ENCODE data around the gene PRICKLE1. TPM values are rescaled to one million over a fixed set of nuclear protein-coding genes. Genes with fewer than 3 reads are reported as not detected.

PRICKLE1 gene
- total RNA-seq, 2 donors from 2014 or later, result not detected

- H3K27me3 Mint-ChIP-seq, result no peaks in the 10 kb centered on the region
- H3K27ac Mint-ChIP-seq, result no peak overlapping the region
- no peak overlapping the region for H3K4me3 Mint-ChIP-seq
- ATAC-seq (no peak), DNase-seq (ENCODE audit: low spot score) (no peak)
- no peaks in the 10 kb centered on the region for H3K4me1 Mint-ChIP-seq (ENCODE audit: low read depth in 2 of 2)
- H3K9me3 Mint-ChIP-seq, result peaks cover 5% of the 10 kb centered on the region
- H3K36me3 Mint-ChIP-seq, result no peaks in the 10 kb centered on the region
Measured at GRCh38 chr12:42608196-42608825, 18.8 kb upstream of the PRICKLE1 start.

- Mint-ChIP-seq H3K36me3 (no peaks in the 10 kb centered on the region), H3K4me1 (ENCODE audit: low read depth in 2 of 2) (no peaks in the 10 kb centered on the region), H3K4me3 (no peak overlapping the region), H3K27me3 (no peaks in the 10 kb centered on the region), H3K27ac (no peak overlapping the region), H3K9me3 (peaks cover 5% of the 10 kb centered on the region)
- no peak for ATAC-seq
- no peak for DNase-seq (ENCODE audit: low spot score)
Measured at GRCh38 chr12:42607584-42608058, 18.1 kb upstream of the PRICKLE1 start.

GRCh38 chr12:42606471-42606870 lies 16.9 kb upstream of the PRICKLE1 start:
- no peak overlapping the region for H3K27ac Mint-ChIP-seq
- no peak for DNase-seq (ENCODE audit: low spot score)
- H3K4me1 Mint-ChIP-seq (ENCODE audit: low read depth in 2 of 2), result no peaks in the 10 kb centered on the region
- H3K27me3 Mint-ChIP-seq, result no peaks in the 10 kb centered on the region
- no peak for ATAC-seq
- no peaks in the 10 kb centered on the region for H3K36me3 Mint-ChIP-seq
- peaks cover 2% of the 10 kb centered on the region for H3K9me3 Mint-ChIP-seq
- no peak overlapping the region for H3K4me3 Mint-ChIP-seq

GRCh38 chr12:42605685-42606084 lies 16.1 kb upstream of the PRICKLE1 start:
- H3K27ac Mint-ChIP-seq, result no peak overlapping the region
- no peaks in the 10 kb centered on the region for H3K9me3 Mint-ChIP-seq
- DNase-seq (ENCODE audit: low spot score), result no peak
- H3K27me3 Mint-ChIP-seq, result no peaks in the 10 kb centered on the region
- H3K4me1 Mint-ChIP-seq (ENCODE audit: low read depth in 2 of 2), result no peaks in the 10 kb centered on the region
- no peak for ATAC-seq
- no peaks in the 10 kb centered on the region for H3K36me3 Mint-ChIP-seq
- no peak overlapping the region for H3K4me3 Mint-ChIP-seq

- H3K27ac Mint-ChIP-seq, result no peak overlapping the region
- no peak for DNase-seq (ENCODE audit: low spot score)
- no peaks in the 10 kb centered on the region for H3K27me3 Mint-ChIP-seq
- no peaks in the 10 kb centered on the region for H3K4me1 Mint-ChIP-seq (ENCODE audit: low read depth in 2 of 2)
- H3K9me3 Mint-ChIP-seq, result no peaks in the 10 kb centered on the region
- no peak for ATAC-seq
- no peaks in the 10 kb centered on the region for H3K36me3 Mint-ChIP-seq
- H3K4me3 Mint-ChIP-seq, result no peak overlapping the region
Measured at GRCh38 chr12:42603246-42603990, 13.9 kb upstream of the PRICKLE1 start.

- DNase-seq (ENCODE audit: low spot score) (no peak), ATAC-seq (no peak)
- no peak overlapping the region for H3K27ac Mint-ChIP-seq
- H3K4me1 Mint-ChIP-seq (ENCODE audit: low read depth in 2 of 2), result peaks cover 0 to 6% of the 10 kb centered on the region in 2 donors
- H3K4me3 Mint-ChIP-seq, result no peak overlapping the region
- peaks cover 31 to 34% of the 10 kb centered on the region in 2 donors for H3K27me3 Mint-ChIP-seq
- peaks cover 6% of the 10 kb centered on the region for H3K9me3 Mint-ChIP-seq
- H3K36me3 Mint-ChIP-seq, result peaks cover under 1% of the 10 kb centered on the region
Measured at GRCh38 chr12:42593874-42594273, 4.3 kb upstream of the PRICKLE1 start.

- Mint-ChIP-seq H3K27me3 (peaks cover 37 to 46% of the 10 kb centered on the region in 2 donors), H3K36me3 (peaks cover 6% of the 10 kb centered on the region), H3K4me1 (ENCODE audit: low read depth in 2 of 2) (peaks cover 0 to 9% of the 10 kb centered on the region in 2 donors), H3K4me3 (peak overlapping the region; percentile 41), H3K9me3 (peaks cover 2% of the 10 kb centered on the region), H3K27ac (no peak overlapping the region)
- DNase-seq (ENCODE audit: low spot score) (no peak), ATAC-seq (no peak)
Measured at GRCh38 chr12:42590330-42590934, 886 bp upstream of the PRICKLE1 start.

- DNase-seq (ENCODE audit: low spot score) (no peak), ATAC-seq (peak; percentile 26 to 34)
- H3K4me1 Mint-ChIP-seq (ENCODE audit: low read depth in 2 of 2), result peaks cover 0 to 9% of the 10 kb centered on the region in 2 donors
- H3K9me3 Mint-ChIP-seq, result no peaks in the 10 kb centered on the region
- H3K27me3 Mint-ChIP-seq, result peaks cover 30 to 31% of the 10 kb centered on the region in 2 donors
- H3K4me3 Mint-ChIP-seq, result peak overlapping the region; percentile 38
- H3K36me3 Mint-ChIP-seq, result peaks cover 6% of the 10 kb centered on the region
- no peak overlapping the region for H3K27ac Mint-ChIP-seq
Measured at GRCh38 chr12:42588524-42589464, 752 bp downstream of the PRICKLE1 start.

GRCh38 chr12:42587601-42588523 lies 1.7 kb downstream of the PRICKLE1 start:
- H3K27me3 Mint-ChIP-seq, result peaks cover 30 to 31% of the 10 kb centered on the region in 2 donors
- H3K4me3 Mint-ChIP-seq, result no peak overlapping the region

GRCh38 chr12:42586268-42586667 lies 3.3 kb downstream of the PRICKLE1 start:
- Mint-ChIP-seq H3K9me3 (no peaks in the 10 kb centered on the region), H3K27ac (no peak overlapping the region), H3K36me3 (peaks cover 6% of the 10 kb centered on the region), H3K27me3 (peaks cover 28 to 31% of the 10 kb centered on the region in 2 donors), H3K4me1 (ENCODE audit: low read depth in 2 of 2) (peaks cover 0 to 9% of the 10 kb centered on the region in 2 donors), H3K4me3 (no peak overlapping the region)
- DNase-seq (ENCODE audit: low spot score) (no peak), ATAC-seq (no peak)

More at GRCh38 chr12:42587601-42588523, 1.7 kb downstream of the PRICKLE1 start:
- Mint-ChIP-seq H3K4me1 (ENCODE audit: low read depth in 2 of 2) (peaks cover 0 to 9% of the 10 kb centered on the region in 2 donors), H3K36me3 (peaks cover 6% of the 10 kb centered on the region), H3K27ac (no peak overlapping the region), H3K9me3 (no peaks in the 10 kb centered on the region)
- no peak for DNase-seq (ENCODE audit: low spot score)
- no peak for ATAC-seq

- peaks cover 27 to 33% of the 10 kb centered on the region in 2 donors for H3K27me3 Mint-ChIP-seq
- H3K4me3 Mint-ChIP-seq, result no peak overlapping the region
- no peak for ATAC-seq
Measured at GRCh38 chr12:42585841-42586216, 3.7 kb downstream of the PRICKLE1 start.

GRCh38 chr12:42585154-42585840 lies 4.2 kb downstream of the PRICKLE1 start:
- H3K36me3 Mint-ChIP-seq, result peaks cover 6% of the 10 kb centered on the region
- no peak overlapping the region for H3K4me3 Mint-ChIP-seq
- DNase-seq (ENCODE audit: low spot score) (no peak), ATAC-seq (no peak)
- peaks cover 0 to 6% of the 10 kb centered on the region in 2 donors for H3K4me1 Mint-ChIP-seq (ENCODE audit: low read depth in 2 of 2)
- H3K27ac Mint-ChIP-seq, result no peak overlapping the region
- H3K27me3 Mint-ChIP-seq, result peaks cover 25 to 33% of the 10 kb centered on the region in 2 donors
- no peaks in the 10 kb centered on the region for H3K9me3 Mint-ChIP-seq

More at GRCh38 chr12:42585841-42586216, 3.7 kb downstream of the PRICKLE1 start:
- no peaks in the 10 kb centered on the region for H3K9me3 Mint-ChIP-seq
- H3K27ac Mint-ChIP-seq, result no peak overlapping the region
- DNase-seq (ENCODE audit: low spot score), result no peak
- peaks cover 0 to 9% of the 10 kb centered on the region in 2 donors for H3K4me1 Mint-ChIP-seq (ENCODE audit: low read depth in 2 of 2)
- peaks cover 6% of the 10 kb centered on the region for H3K36me3 Mint-ChIP-seq
